Measurements from ENCODE around the gene ADARB1.

ADARB1 gene

GRCh38 chr21:45178971-45179370, 104.6 kb downstream of the ADARB1 start:
- Histone ChIP-seq H3K27ac (ENCODE audit: extremely low read depth, low read depth, low read length) (no peak overlapping the region), H3K36me3 (ENCODE audit: control insufficient read depth in 2 of 2, insufficient read depth in 1 of 2, low read length in 2 of 2) (peaks cover 0 to 14% of the 10 kb centered on the region in 2 experiments; a peak in 1 of 3 replicates), H3K4me3 (ENCODE audit: low read depth, low read length) (no peak overlapping the region), H3K4me1 (ENCODE audit: control insufficient read depth, insufficient read depth, low read length) (no peaks in the 10 kb centered on the region), H3K9me3 (ENCODE audit: control insufficient read depth, insufficient read depth, low read depth, low read length) (no peaks in the 10 kb centered on the region)
- POLR2A ChIA-PET, result no interaction called here
- no peak for TF ChIP-seq ZNF501 (tag by site-specific recombination; IDR thresholded peaks at IDR 0.05)
- TF ChIP-seq BCL6B (tag by site-specific recombination; IDR thresholded peaks at IDR 0.05), result no peak
- TF ChIP-seq RBAK (tag by site-specific recombination; IDR thresholded peaks at IDR 0.05), result no peak
- no peak for TF ChIP-seq ZNF19 (tag by site-specific recombination; IDR thresholded peaks at IDR 0.05; ENCODE audit: low read depth)
- no peak for TF ChIP-seq ZNF580 (tag by site-specific recombination; IDR thresholded peaks at IDR 0.05)
- TF ChIP-seq ZNF175 (tag by site-specific recombination; IDR thresholded peaks at IDR 0.05), result no peak
- TF ChIP-seq ZNF48 (tag by site-specific recombination; IDR thresholded peaks at IDR 0.05), result no peak
- TF ChIP-seq ZNF677 (tag by site-specific recombination; IDR thresholded peaks at IDR 0.05), result no peak
- no peak for TF ChIP-seq ZBTB6 (tag by site-specific recombination; IDR thresholded peaks at IDR 0.05)
- no peak for TF ChIP-seq ZBTB7A (tag by site-specific recombination; IDR thresholded peaks at IDR 0.05; ENCODE audit: low read depth)
- TF ChIP-seq ZNF416 (tag by site-specific recombination; IDR thresholded peaks at IDR 0.05), result no peak
- TF ChIP-seq ZNF658 (tag by site-specific recombination; IDR thresholded peaks at IDR 0.05), result no peak
- no peak for TF ChIP-seq SP2 (tag by site-specific recombination; IDR thresholded peaks at IDR 0.05)
- no peak for TF ChIP-seq SP7 (tag by site-specific recombination; IDR thresholded peaks at IDR 0.05)
- TF ChIP-seq ZNF571 (tag by site-specific recombination; IDR thresholded peaks at IDR 0.05), result no peak
- no peak for TF ChIP-seq ZNF624 (tag by site-specific recombination; IDR thresholded peaks at IDR 0.05)
- no peak for TF ChIP-seq ZNF777 (tag by site-specific recombination; IDR thresholded peaks at IDR 0.05; ENCODE audit: borderline replicate concordance)
- no peak for TF ChIP-seq MZF1 (tag by site-specific recombination; IDR thresholded peaks at IDR 0.05; ENCODE audit: borderline replicate concordance)
- TF ChIP-seq PRDM4 (tag by site-specific recombination; IDR thresholded peaks at IDR 0.05), result no peak
- CTCF ChIA-PET, result no interaction called here

GRCh38 chr21:45179568-45180245, 105.3 kb downstream of the ADARB1 start:
- ChIA-PET CTCF (interaction anchor here (0.5 kb wide), 1 partner anchor 778 kb away, joined by 4 read pairs; no protein-coding TSS in a partner anchor), POLR2A (no interaction called here)
- H3K4me1 ChIP-seq (ENCODE audit: control insufficient read depth, insufficient read depth, low read length), result no peaks in the 10 kb centered on the region
- no peaks in the 10 kb centered on the region for H3K9me3 ChIP-seq (ENCODE audit: control insufficient read depth, insufficient read depth, low read depth, low read length)
- TF ChIP-seq ZIC2 (tag by site-specific recombination; IDR thresholded peaks at IDR 0.05) (0 out of 2 replicates have a peak, but pooled peaks have one; percentile 13), ZBTB26 (tag by site-specific recombination; optimal IDR thresholded peaks at IDR 0.05) (no peak)
- H3K27ac ChIP-seq (ENCODE audit: extremely low read depth, low read depth, low read length), result no peak overlapping the region
- peaks cover 4 to 14% of the 10 kb centered on the region in 2 experiments; a peak in 2 of 3 replicates for H3K36me3 ChIP-seq (ENCODE audit: control insufficient read depth in 2 of 2, insufficient read depth in 1 of 2, low read length in 2 of 2)
- H3K4me3 ChIP-seq (ENCODE audit: low read depth, low read length), result no peak overlapping the region
